ENCODE measurements around the gene SLC51A. TPM values are rescaled to one million over a fixed set of nuclear protein-coding genes. Genes with fewer than 3 reads are reported as not detected.

The SLC51A gene
- total and polyA plus RNA-seq, 9 of the 15 experiments (the other 6 are each of a cell fraction or from before 2014, with no cell fraction given) = 0.35 to 0.38 TPM; not detected in 7

DNA sequence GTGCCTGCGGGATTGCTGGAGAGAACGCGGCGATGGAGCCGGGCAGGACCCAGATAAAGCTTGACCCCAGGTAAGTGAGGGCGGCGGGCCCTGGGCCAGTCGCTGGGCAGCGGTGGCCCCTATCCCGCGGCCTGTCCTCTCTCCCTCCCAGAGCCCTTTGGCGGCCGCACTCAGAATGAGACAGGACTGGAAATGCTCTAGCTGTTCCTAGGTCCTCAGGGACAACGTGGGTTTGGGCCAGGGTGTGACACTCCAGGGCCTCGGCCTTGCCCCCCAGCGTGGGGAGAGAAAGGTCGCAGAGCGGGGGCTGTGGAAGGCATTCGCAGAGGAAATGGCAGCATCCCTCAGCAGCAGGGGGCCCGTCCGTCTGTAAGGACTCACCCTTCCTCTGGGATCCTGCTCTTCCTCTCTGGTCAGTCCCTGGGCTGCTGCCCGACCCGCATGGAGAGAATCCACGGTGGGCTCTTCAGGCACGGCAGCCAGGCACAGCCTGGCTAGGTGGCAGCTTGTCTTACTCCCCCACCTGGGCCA, 412 bp downstream of the SLC51A start:
- TF ChIP-seq, protein P1, sequence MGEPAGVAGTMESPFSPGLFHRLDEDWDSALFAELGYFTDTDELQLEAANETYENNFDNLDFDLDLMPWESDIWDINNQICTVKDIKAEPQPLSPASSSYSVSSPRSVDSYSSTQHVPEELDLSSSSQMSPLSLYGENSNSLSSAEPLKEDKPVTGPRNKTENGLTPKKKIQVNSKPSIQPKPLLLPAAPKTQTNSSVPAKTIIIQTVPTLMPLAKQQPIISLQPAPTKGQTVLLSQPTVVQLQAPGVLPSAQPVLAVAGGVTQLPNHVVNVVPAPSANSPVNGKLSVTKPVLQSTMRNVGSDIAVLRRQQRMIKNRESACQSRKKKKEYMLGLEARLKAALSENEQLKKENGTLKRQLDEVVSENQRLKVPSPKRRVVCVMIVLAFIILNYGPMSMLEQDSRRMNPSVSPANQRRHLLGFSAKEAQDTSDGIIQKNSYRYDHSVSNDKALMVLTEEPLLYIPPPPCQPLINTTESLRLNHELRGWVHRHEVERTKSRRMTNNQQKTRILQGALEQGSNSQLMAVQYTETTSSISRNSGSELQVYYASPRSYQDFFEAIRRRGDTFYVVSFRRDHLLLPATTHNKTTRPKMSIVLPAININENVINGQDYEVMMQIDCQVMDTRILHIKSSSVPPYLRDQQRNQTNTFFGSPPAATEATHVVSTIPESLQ (CRISPR knock-in tag; IDR thresholded peaks at IDR 0.05) = no peak
- peak; percentile 55; the same call in 1 of the 2 replicates for TF ChIP-seq ZBTB33 (CRISPR knock-in tag; IDR thresholded peaks at IDR 0.05)
- no TSS peak for BruUV-seq (replicated peaks)
- in situ Hi-C loops (cut with MboI) (loop anchor here (25.0 kb wide), 1 partner anchor 504 kb away; the partner anchor contains the start of gene MUC20), intact Hi-C loops (cut with micrococcal nuclease) (no loop called here)
- Histone ChIP-seq H3K27ac (ENCODE audit: extremely low read depth, low read depth, low read length) (no peak overlapping the region), H3K9me1 (ENCODE audit: control insufficient read depth, insufficient read depth, low read length) (no peaks in the 10 kb centered on the region), H3K79me2 (ENCODE audit: control insufficient read depth, insufficient read depth, low read length) (no peaks in the 10 kb centered on the region), H3K27me3 (ENCODE audit: control insufficient read depth in 2 of 2, insufficient read depth in 2 of 2, low read length in 2 of 2) (no peaks in the 10 kb centered on the region), H3K4me3 (no peak overlapping the region), H3K36me3 (ENCODE audit: control insufficient read depth, insufficient read depth, low read length) (no peaks in the 10 kb centered on the region), H4K20me1 (replicated peaks; ENCODE audit: control insufficient read depth, insufficient read depth, low read length) (no peaks in the 10 kb centered on the region), H3K9ac (ENCODE audit: insufficient read depth in 1 of 2, low read depth in 2 of 2, low read length in 2 of 2) (peak overlapping the region in 1 of 2 experiments; percentile 20; a peak in 1 of 4 replicates), H3K4me1 (replicated peaks in 1 of 2; ENCODE audit: control insufficient read depth in 2 of 2, insufficient read depth in 2 of 2, low read length in 2 of 2) (peaks cover 0 to 31% of the 10 kb centered on the region in 2 experiments; a peak in 2 of 5 replicates), H3K4me2 (ENCODE audit: insufficient read depth, low read length) (no peak overlapping the region), H3K9me3 (replicated peaks; ENCODE audit: control insufficient read depth, insufficient read depth, low read depth, low read length) (no peaks in the 10 kb centered on the region), H2AFZ (ENCODE audit: low read depth, low read length) (no peak overlapping the region)
- CTCF ChIA-PET (ENCODE audit: low intra/inter-chr PET ratio) = no interaction called here
- ATAC-seq (no peak), DNase-seq (ENCODE audit: extremely low read depth in 1 of 4, low spot score in 3 of 4) (no peak), FAIRE-seq (no peak)
- POLR2A ChIA-PET = no interaction called here
- 62% methylated on average over 6 of the region's 25 CpGs for WGBS (ENCODE audit: insufficient coverage, low coverage, missing lambda C conversion rate)

All from K562 (cell line).